ENCODE results near the gene TSPAN4.
A peak's percentile ranks its signal among the peaks of the same experiment; 100 is the strongest.

Gene TSPAN4

DNA sequence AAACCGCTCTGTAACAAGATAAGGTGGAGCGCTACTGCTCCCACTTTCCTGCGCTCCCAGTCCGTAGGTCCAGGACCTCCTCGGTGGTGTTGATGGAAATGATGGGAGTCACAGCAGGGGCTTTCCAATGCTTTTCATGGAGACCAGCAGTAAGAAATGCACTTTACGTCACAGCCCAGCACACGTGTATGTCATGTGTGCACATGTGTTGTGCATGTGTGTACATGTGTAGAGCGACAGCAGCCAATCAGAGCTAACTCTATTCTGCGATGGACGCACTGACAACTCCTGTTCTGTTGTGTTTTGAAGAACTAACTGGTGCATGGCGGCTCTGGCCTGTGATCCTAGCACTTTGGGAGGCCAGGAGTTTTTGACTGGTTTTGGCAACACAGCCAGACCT lies 66.8 kb downstream of the TSPAN4 start:
- ChIA-PET CTCF (interaction anchor here (0.9 kb wide), 1 partner anchor 15 kb away, joined by 4 read pairs; no protein-coding TSS in a partner anchor), POLR2A (interaction anchor here (0.5 kb wide), 1 partner anchor 187 kb away, joined by 4 read pairs; no protein-coding TSS in a partner anchor)
- DNase-seq (ENCODE audit: extremely low spot score), result no peak
- no peak for TF ChIP-seq CTCF (IDR thresholded peaks at IDR 0.05; ENCODE audit: control extremely low read depth, extremely low read depth, low read depth, missing control alignments)

GRCh38 chr11:910044-910588 lies 67.5 kb downstream of the TSPAN4 start:
- CTCF ChIA-PET, result interaction anchor here (0.9 to 2.5 kb wide), 2 partner anchors 15 kb away, joined by 4 to 13 read pairs; partner anchors contain the start of gene AP2A2
- DNase-seq (ENCODE audit: extremely low spot score), result no peak
- TF ChIP-seq CTCF (IDR thresholded peaks at IDR 0.05; ENCODE audit: control extremely low read depth, extremely low read depth, low read depth, missing control alignments), result no peak
- POLR2A ChIA-PET, result interaction anchor here (0.5 to 0.7 kb wide), 3 partner anchors 42 to 325 kb away, joined by 3 to 4 read pairs (median 4); no protein-coding TSS in a partner anchor

GRCh38 chr11:910589-911030 lies 68.0 kb downstream of the TSPAN4 start, which contains the start of gene CHID1:
Gene CHID1 (minus strand): TSS chr11:910810. CDS start chr11:904816, 5,994 bp downstream.
- ChIA-PET CTCF (interaction anchor here (2.5 kb wide), 1 partner anchor 14 kb away, joined by 13 read pairs; the partner anchor contains the start of gene AP2A2), POLR2A (interaction anchor here (0.7 kb wide), 1 partner anchor 325 kb away, joined by 3 read pairs; no protein-coding TSS in a partner anchor)
- TF ChIP-seq CTCF (IDR thresholded peaks at IDR 0.05; ENCODE audit: control extremely low read depth, extremely low read depth, low read depth, missing control alignments), result peak; percentile 4
- peak; percentile 99 for DNase-seq (ENCODE audit: extremely low spot score)

DNA sequence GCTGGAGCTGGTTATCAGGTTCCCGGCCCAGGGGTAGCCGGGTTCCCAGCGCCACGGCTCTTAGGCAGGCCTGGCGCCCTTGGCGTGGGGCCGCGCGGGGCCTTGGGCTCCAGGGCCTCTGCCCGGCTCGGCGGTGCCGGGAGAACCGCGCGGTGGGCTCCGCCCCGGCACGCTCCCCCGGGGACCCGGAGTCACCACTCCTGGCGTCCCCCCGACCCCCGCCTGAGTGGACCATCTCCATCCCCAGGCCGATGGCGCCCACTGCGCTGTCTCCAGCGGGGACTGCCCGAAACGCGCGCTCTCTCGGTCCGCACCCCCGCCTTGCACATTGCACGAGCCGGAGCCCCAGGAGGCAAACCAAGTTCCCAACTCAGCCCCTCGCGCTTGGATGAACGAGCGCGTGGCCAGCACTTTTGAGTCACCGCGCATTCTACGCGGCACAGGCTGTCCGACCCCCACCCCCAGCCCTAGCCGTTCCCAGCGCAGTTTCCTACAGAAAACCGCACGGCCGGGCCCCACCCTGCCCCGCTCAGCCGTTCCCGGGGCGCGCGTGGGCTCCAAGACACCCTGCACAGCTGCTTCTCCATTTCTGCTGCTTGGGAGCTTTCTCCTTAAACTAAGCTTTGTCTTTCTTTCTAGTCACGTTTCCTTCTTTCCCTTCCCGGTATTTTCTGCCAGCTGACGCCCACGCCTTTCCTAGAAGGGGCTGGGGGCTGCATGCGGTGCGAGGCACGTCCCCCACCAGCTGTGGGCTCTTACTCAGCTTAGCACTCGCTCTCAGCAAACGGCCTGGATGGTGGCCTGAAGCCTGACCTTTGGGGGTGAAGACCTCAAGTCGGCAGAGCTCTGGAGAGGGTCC lies 68.6 kb downstream of the TSPAN4 start:
- DNase-seq (ENCODE audit: extremely low spot score), result peak; percentile 63
- no peak for TF ChIP-seq CTCF (IDR thresholded peaks at IDR 0.05; ENCODE audit: control extremely low read depth, extremely low read depth, low read depth, missing control alignments)
- ChIA-PET CTCF (interaction anchor here (0.9 to 2.5 kb wide), 2 partner anchors 11 to 14 kb away, joined by 3 to 13 read pairs; partner anchors contain the start of gene AP2A2), POLR2A (no interaction called here)

GRCh38 chr11:911890-912219 lies 69.2 kb downstream of the TSPAN4 start:
- POLR2A ChIA-PET, result no interaction called here
- CTCF ChIA-PET, result interaction anchor here (0.9 to 2.5 kb wide), 2 partner anchors 10 to 13 kb away, joined by 3 to 13 read pairs; partner anchors contain the start of gene AP2A2

More at GRCh38 chr11:911890-912219, 69.2 kb downstream of the TSPAN4 start:
- no peak for DNase-seq (ENCODE audit: extremely low spot score)
- TF ChIP-seq CTCF (IDR thresholded peaks at IDR 0.05; ENCODE audit: control extremely low read depth, extremely low read depth, low read depth, missing control alignments), result no peak

All from GM10248 (cell line).